Activated gamma-delta T cell treated with anti-CD3 and anti-CD28 coated beads, Interleukin-2, amount 50 U/mL, for 16 hours (primary cell): ENCODE results near the gene MOV10.
"Not testable (repeated sequence)": the region's sequence is repeated elsewhere in the genome, so short reads cannot be mapped to it uniquely, and the experiment has no call there.

Source experiments
- DNase-seq: peaks from one replicate; pipeline ENCODE4 v3.0.0-alpha.2; 2020; ENCODE audit warnings: low read depth

Gene MOV10

GRCh38 chr1:112714313-112715263 is 40.1 kb downstream of the MOV10 start:
- DNase-seq = no peak

- peak; percentile 95 for DNase-seq
Observed at GRCh38 chr1:112715264-112716053, 41.0 kb downstream of the MOV10 start, which contains the start of gene PPM1J. TSS of gene PPM1J (minus strand) at chr1:112715332. CDS start at chr1:112715301, 31 bp downstream.

- DNase-seq = peak; percentile 61
Observed at GRCh38 chr1:112716133-112716720, 41.8 kb downstream of the MOV10 start.

GRCh38 chr1:112717263-112717873 is 42.9 kb downstream of the MOV10 start:
- no peak for DNase-seq

GRCh38 chr1:112718691-112719418 is 44.4 kb downstream of the MOV10 start:
- peak; percentile 65 for DNase-seq

- no peak for DNase-seq
Observed at GRCh38 chr1:112719706-112720105, 45.2 kb downstream of the MOV10 start.

GRCh38 chr1:112720800-112721199 is 46.3 kb downstream of the MOV10 start:
- no peak for DNase-seq

- not testable (repeated sequence) for DNase-seq
Observed at GRCh38 chr1:112721294-112721693, 46.8 kb downstream of the MOV10 start.

- DNase-seq = no peak
Observed at GRCh38 chr1:112721966-112722524, 47.6 kb downstream of the MOV10 start.

- no peak for DNase-seq
Observed at GRCh38 chr1:112722601-112723510, 48.4 kb downstream of the MOV10 start.

GRCh38 chr1:112723511-112723839 is 49.0 kb downstream of the MOV10 start:
- no peak for DNase-seq

GRCh38 chr1:112724240-112724639 is 49.8 kb downstream of the MOV10 start:
- not testable (repeated sequence) for DNase-seq

GRCh38 chr1:112727716-112728115 is 53.3 kb downstream of the MOV10 start:
- DNase-seq = no peak

GRCh38 chr1:112728306-112728971 is 54.0 kb downstream of the MOV10 start:
- not testable (repeated sequence) for DNase-seq

- not testable (repeated sequence) for DNase-seq
Observed at GRCh38 chr1:112729011-112729410, 54.6 kb downstream of the MOV10 start.

GRCh38 chr1:112729909-112730308 is 55.5 kb downstream of the MOV10 start:
- DNase-seq = no peak

- no peak for DNase-seq
Observed at GRCh38 chr1:112731451-112731850, 57.0 kb downstream of the MOV10 start.

GRCh38 chr1:112735752-112736151 is 61.3 kb downstream of the MOV10 start:
- DNase-seq = no peak

GRCh38 chr1:112737573-112737972 is 63.1 kb downstream of the MOV10 start:
- DNase-seq = no peak
